Dermis blood vessel endothelial cell (primary cell): ENCODE results near the gene SUN1. TPM values are rescaled to one million over a fixed set of nuclear protein-coding genes. Genes with fewer than 3 reads are reported as not detected.

Experiments used
- DNase-seq: peaks from one replicate; pipeline ENCODE4 v3.0.0; 2010
- total RNA-seq: library from RNA; depleted of rRNA; stranded (reverse); fragments of >200 nt; gene quantifications from 2 replicates; pipeline ENCODE4 v1.2.3, GENCODE V29; 2014

SUN1 gene
- total RNA-seq, 1 donor from 2014 or later = 287 TPM

GRCh38 chr7:908591-909357, 76.5 kb downstream of the SUN1 start:
- peak; percentile 45 for DNase-seq

GRCh38 chr7:909358-910329, 77.4 kb downstream of the SUN1 start:
- DNase-seq = no peak

GRCh38 chr7:910441-910861, 78.2 kb downstream of the SUN1 start:
- DNase-seq = no peak

- DNase-seq = no peak
These were observed 78.7 kb downstream of the SUN1 start for GRCh38 chr7:910931-911431.

- no peak for DNase-seq
These were observed 79.7 kb downstream of the SUN1 start for GRCh38 chr7:911791-912480.

GRCh38 chr7:913736-914520, 81.7 kb downstream of the SUN1 start:
- no peak for DNase-seq

GRCh38 chr7:914521-915194, 82.4 kb downstream of the SUN1 start:
- DNase-seq = no peak

GRCh38 chr7:915291-916218, 83.3 kb downstream of the SUN1 start:
- no peak for DNase-seq

- no peak for DNase-seq
These were observed 84.1 kb downstream of the SUN1 start for GRCh38 chr7:916291-916941.

- no peak for DNase-seq
These were observed 85.2 kb downstream of the SUN1 start for GRCh38 chr7:917255-918117.

- no peak for DNase-seq
These were observed 85.8 kb downstream of the SUN1 start for GRCh38 chr7:918118-918425.

GRCh38 chr7:918441-919113, 86.3 kb downstream of the SUN1 start:
- DNase-seq = no peak

- DNase-seq = no peak
These were observed 86.8 kb downstream of the SUN1 start for GRCh38 chr7:919114-919442.

- no peak for DNase-seq
These were observed 87.7 kb downstream of the SUN1 start for GRCh38 chr7:919924-920341.

- no peak for DNase-seq
These were observed 88.2 kb downstream of the SUN1 start for GRCh38 chr7:920351-921070.

GRCh38 chr7:921071-921461, 88.8 kb downstream of the SUN1 start:
- DNase-seq = no peak

GRCh38 chr7:921581-922333, 89.5 kb downstream of the SUN1 start:
- DNase-seq = peak; percentile 28
